Progenitor cell of endocrine pancreas (in vitro differentiated cells): ENCODE data around the gene TEX36. TPM values are rescaled to one million over a fixed set of nuclear protein-coding genes. Genes with fewer than 3 reads are reported as not detected.
"Not testable (repeated sequence)": the region's sequence is repeated elsewhere in the genome, so short reads cannot be mapped to it uniquely, and the experiment has no call there.

Source experiments
- DNase-seq: peaks from one replicate; pipeline ENCODE4 v3.0.0; 2021; ENCODE audit warnings: low spot score; ENCODE audit not compliant: unreplicated experiment
- H3K27ac Mint-ChIP-seq: 2 replicates; pipeline ENCODE4 v1.8.0; 2021; ENCODE audit warnings: mild to moderate bottlenecking, moderate library complexity, mixed read lengths
- H3K27me3 Mint-ChIP-seq: 2 replicates; pipeline ENCODE4 v1.8.0; 2021; ENCODE audit warnings: mixed read lengths
- H3K36me3 Mint-ChIP-seq: 2 replicates; pipeline ENCODE4 v1.8.0; 2022; ENCODE audit warnings: mixed read lengths; ENCODE audit not compliant: insufficient read depth
- H3K4me1 Mint-ChIP-seq: 2 replicates; pipeline ENCODE4 v1.8.0; 2021; ENCODE audit warnings: low read depth, mixed read lengths
- H3K4me3 Mint-ChIP-seq: 2 replicates; pipeline ENCODE4 v1.8.0; 2021; ENCODE audit warnings: low read depth, mild to moderate bottlenecking, moderate library complexity, mixed read lengths
- H3K9me3 Mint-ChIP-seq: 2 replicates; pipeline ENCODE4 v1.8.0; 2021; ENCODE audit warnings: low read depth, mixed read lengths
- CTCF ChIP-seq: fragments of 200-600 bp; sonication (generic); IDR thresholded peaks from one replicate; pipeline ENCODE4 v1.5.0; 2021; ENCODE audit warnings: antibody characterized with exemption, mild to moderate bottlenecking; ENCODE audit not compliant: unreplicated experiment
- total RNA-seq: library from RNA; stranded (reverse); gene quantifications from 2 replicates; pipeline ENCODE4 v1.2.1, GENCODE V29; 2021

Gene TEX36
- total RNA-seq, 1 donor from 2014 or later: not detected

- no peaks in the 10 kb centered on the region for H3K9me3 Mint-ChIP-seq
- peaks cover 9% of the 10 kb centered on the region for H3K27me3 Mint-ChIP-seq
- no peaks in the 10 kb centered on the region for H3K4me1 Mint-ChIP-seq
- no peak for DNase-seq
- no peak overlapping the region for H3K4me3 Mint-ChIP-seq
- no peak for TF ChIP-seq CTCF
- H3K27ac Mint-ChIP-seq: no peak overlapping the region
- H3K36me3 Mint-ChIP-seq: no peaks in the 10 kb centered on the region
Observed at GRCh38 chr10:125659071-125659470, 23.9 kb downstream of the TEX36 start.

GRCh38 chr10:125656523-125656922, 26.4 kb downstream of the TEX36 start:
- no peak for DNase-seq
- TF ChIP-seq CTCF: no peak
- H3K27me3 Mint-ChIP-seq: peaks cover 4% of the 10 kb centered on the region
- H3K4me1 Mint-ChIP-seq: no peaks in the 10 kb centered on the region
- no peak overlapping the region for H3K27ac Mint-ChIP-seq
- H3K9me3 Mint-ChIP-seq: no peaks in the 10 kb centered on the region
- no peak overlapping the region for H3K4me3 Mint-ChIP-seq
- H3K36me3 Mint-ChIP-seq: no peaks in the 10 kb centered on the region

GRCh38 chr10:125653113-125653512, 29.9 kb downstream of the TEX36 start:
- not testable (repeated sequence) for H3K4me3 Mint-ChIP-seq, H3K36me3 Mint-ChIP-seq, H3K27ac Mint-ChIP-seq, H3K4me1 Mint-ChIP-seq, H3K27me3 Mint-ChIP-seq, DNase-seq, H3K9me3 Mint-ChIP-seq

DNA sequence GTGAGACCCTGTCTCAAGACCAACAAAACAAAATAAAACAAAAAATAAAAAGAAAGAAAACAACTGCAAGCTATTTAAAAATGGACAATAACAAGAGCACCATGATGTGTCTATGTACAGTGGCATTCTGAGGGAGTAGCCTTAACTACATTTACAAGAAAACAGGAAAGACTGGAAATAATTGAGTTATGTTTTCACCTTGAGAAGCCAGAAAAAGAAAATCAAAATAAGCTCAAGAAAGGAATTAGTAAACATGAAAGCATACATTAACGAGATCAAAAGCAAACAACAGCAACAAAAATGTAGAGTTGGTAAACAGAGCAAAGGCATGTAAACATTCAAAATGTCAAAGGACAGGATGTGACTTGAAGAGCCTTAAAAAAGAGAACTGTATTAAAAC, 36.7 kb downstream of the TEX36 start:
- Mint-ChIP-seq H3K36me3 (no peaks in the 10 kb centered on the region), H3K27ac (no peak overlapping the region), H3K4me3 (no peak overlapping the region), H3K4me1 (peaks cover 1% of the 10 kb centered on the region), H3K9me3 (peaks cover 17% of the 10 kb centered on the region), H3K27me3 (peaks cover 2% of the 10 kb centered on the region)
- no peak for DNase-seq
- TF ChIP-seq CTCF: no peak

DNA sequence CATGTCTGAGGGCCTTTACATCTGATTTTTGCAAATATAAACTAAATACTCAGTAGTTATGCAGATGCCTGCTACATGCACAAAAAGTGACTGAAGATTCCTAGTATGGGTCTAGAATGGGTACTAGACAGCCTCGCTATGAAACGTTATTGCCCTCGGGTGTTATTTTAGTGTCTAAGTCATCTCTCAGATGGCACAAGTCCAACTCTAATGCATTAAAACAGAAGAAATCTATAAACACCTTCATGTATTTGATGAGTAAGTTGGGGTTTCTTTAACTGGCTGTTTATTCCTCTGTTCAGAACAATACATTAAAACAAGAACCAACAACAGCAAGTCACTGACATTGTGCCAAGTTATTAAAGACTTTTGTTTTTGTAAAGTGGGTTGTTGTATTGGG, 41.6 kb downstream of the TEX36 start:
- H3K4me1 Mint-ChIP-seq: no peaks in the 10 kb centered on the region
- H3K27me3 Mint-ChIP-seq: peaks cover 21% of the 10 kb centered on the region
- TF ChIP-seq CTCF: no peak
- peaks cover 3% of the 10 kb centered on the region for H3K9me3 Mint-ChIP-seq
- DNase-seq: no peak
- H3K4me3 Mint-ChIP-seq: no peak overlapping the region
- H3K27ac Mint-ChIP-seq: no peak overlapping the region
- no peaks in the 10 kb centered on the region for H3K36me3 Mint-ChIP-seq

DNA sequence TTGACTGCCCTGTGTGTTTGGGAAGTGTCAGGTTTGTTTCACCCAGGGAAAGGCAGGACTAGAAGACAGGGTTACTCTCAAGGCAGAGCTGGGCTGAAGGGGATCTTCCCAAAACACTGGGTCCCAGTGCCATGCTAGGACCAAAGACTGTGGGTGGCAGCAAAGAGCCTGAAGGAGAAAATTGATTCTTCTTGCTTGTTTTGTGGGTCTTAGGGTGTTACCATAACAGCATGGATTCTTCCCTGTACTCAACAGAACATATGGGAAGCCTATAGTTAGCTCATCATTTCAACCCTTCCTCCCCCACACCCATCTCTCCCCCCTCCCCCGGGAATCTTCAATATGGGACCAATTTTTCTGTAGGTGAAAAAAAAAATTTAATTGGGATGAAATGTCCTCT, 42.3 kb downstream of the TEX36 start:
- no peak for TF ChIP-seq CTCF
- Mint-ChIP-seq H3K9me3 (no peaks in the 10 kb centered on the region), H3K27me3 (peaks cover 21% of the 10 kb centered on the region), H3K27ac (no peak overlapping the region), H3K4me3 (no peak overlapping the region), H3K4me1 (no peaks in the 10 kb centered on the region), H3K36me3 (no peaks in the 10 kb centered on the region)
- DNase-seq: no peak
